GM12878 (cell line): ENCODE data around the gene HIF3A.

Source experiments
- BRCA1 ChIP-seq: IDR thresholded peaks from 2 replicates; pipeline ENCODE4 v1.6.1; 2011; ENCODE audit warnings: low read depth, low read length, improper control_type of control experiment
- ETV6 ChIP-seq, 2 experiments: fragments of 450-650 bp in 1 of 2; IDR thresholded peaks in 1 of 2; conservative IDR thresholded peaks in 1 of 2; 2 replicates each; pipeline ENCODE4 v1.6.1; 2014; ENCODE audit warnings: antibody characterized with exemption in 1 of 2, borderline replicate concordance in 1 of 2, low read depth in 1 of 2, mild to moderate bottlenecking in 1 of 2, moderate library complexity in 1 of 2
- MEF2A ChIP-seq: IDR thresholded peaks from 2 replicates; pipeline ENCODE4 v1.6.1; 2011; ENCODE audit warnings: low read depth, mild to moderate bottlenecking, low read length, moderate library complexity; ENCODE audit not compliant: insufficient read depth
- SMC3 ChIP-seq: IDR thresholded peaks from 2 replicates; pipeline ENCODE4 v1.6.1; 2011; ENCODE audit warnings: low read length, improper control_type of control experiment, borderline replicate concordance
- SREBF1 ChIP-seq: IDR thresholded peaks from 2 replicates; pipeline ENCODE4 v1.6.1; 2012; ENCODE audit warnings: mild to moderate bottlenecking, low read length

DNA sequence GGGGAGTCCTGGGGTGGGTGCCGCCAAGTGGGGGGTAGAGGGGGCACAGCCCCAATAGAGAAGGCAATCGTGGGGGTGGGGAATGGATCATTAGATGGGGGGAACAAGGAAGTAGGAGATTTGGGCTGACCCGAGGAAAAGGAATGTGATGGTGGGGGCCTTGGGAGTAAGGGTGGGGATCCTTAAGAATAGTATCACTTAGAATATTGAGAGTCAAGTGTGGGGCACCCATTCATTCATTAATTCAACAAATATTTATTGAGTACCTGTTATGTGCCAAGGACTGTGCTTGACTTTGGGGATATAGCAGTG lies 50.7 kb downstream of the HIF3A start:
- TF ChIP-seq MEF2A: no peak
- TF ChIP-seq BRCA1: no peak
- no peak; the same call in 1 of the 2 replicates for TF ChIP-seq SMC3
- no peak for TF ChIP-seq ETV6 (conservative IDR thresholded peaks at IDR 0.05 in 1 of 2, IDR thresholded peaks at IDR 0.05 in 1 of 2; ENCODE audit: borderline replicate concordance in 1 of 2, low read depth in 1 of 2)
- TF ChIP-seq SREBF1: no peak
